SH-SY5Y (cell line): ENCODE measurements around the gene JAKMIP2.

Source experiments
- GATA2 ChIP-seq: IDR thresholded peaks from 2 replicates; pipeline ENCODE4 v1.6.1; 2011; ENCODE audit warnings: mild to moderate bottlenecking, low read depth, low read length
- GATA3 ChIP-seq: IDR thresholded peaks from 2 replicates; pipeline ENCODE4 v1.6.1; 2011; ENCODE audit warnings: low read depth, mild to moderate bottlenecking, low read length, moderate library complexity

GRCh38 chr5:147611483-147611882 is 171.0 kb downstream of the JAKMIP2 start:
- TF ChIP-seq GATA2 (no peak), GATA3 (no peak)
